Mesothelial cell of epicardium (in vitro differentiated cells): ENCODE results near the gene ERC1. TPM values are rescaled to one million over a fixed set of nuclear protein-coding genes. Genes with fewer than 3 reads are reported as not detected.
"Not testable (repeated sequence)": the region's sequence is repeated elsewhere in the genome, so short reads cannot be mapped to it uniquely, and the experiment has no call there.

Source experiments
- DNase-seq, 2 experiments: peaks; one replicate each; pipeline ENCODE4 v3.0.0; 2021; ENCODE audit warnings: low spot score in 2 of 2; ENCODE audit not compliant: unreplicated experiment in 2 of 2
- H3K27ac Mint-ChIP-seq: 2 replicates; pipeline ENCODE4 v1.8.0; 2021; ENCODE audit warnings: mixed read lengths
- H3K27me3 Mint-ChIP-seq: 2 replicates; pipeline ENCODE4 v1.8.0; 2021; ENCODE audit warnings: low read depth, mixed read lengths
- H3K36me3 Mint-ChIP-seq: 2 replicates; pipeline ENCODE4 v1.8.0; 2021; ENCODE audit warnings: mixed read lengths
- H3K4me1 Mint-ChIP-seq: 2 replicates; pipeline ENCODE4 v1.8.0; 2021; ENCODE audit warnings: mixed read lengths
- H3K4me3 Mint-ChIP-seq: 2 replicates; pipeline ENCODE4 v1.8.0; 2021; ENCODE audit warnings: mild to moderate bottlenecking, moderate library complexity, mixed read lengths
- H3K9me3 Mint-ChIP-seq: 2 replicates; pipeline ENCODE4 v1.8.0; 2021; ENCODE audit warnings: mixed read lengths
- CTCF ChIP-seq: fragments of 200-600 bp; sonication (generic); IDR thresholded peaks from one replicate; pipeline ENCODE4 v1.5.0; 2021; ENCODE audit warnings: antibody characterized with exemption; ENCODE audit not compliant: unreplicated experiment
- total RNA-seq: library from RNA; stranded (reverse); gene quantifications from 3 replicates; pipeline ENCODE4 v1.2.1, GENCODE V29; 2021

The ERC1 gene
- total RNA-seq, 1 donor from 2014 or later, result 66.1 TPM

- Mint-ChIP-seq H3K27me3 (no peaks in the 10 kb centered on the region), H3K9me3 (no peaks in the 10 kb centered on the region), H3K4me1 (peaks cover 22% of the 10 kb centered on the region), H3K36me3 (no peaks in the 10 kb centered on the region), H3K4me3 (no peak overlapping the region), H3K27ac (no peak overlapping the region)
- TF ChIP-seq CTCF, result no peak
- no peak for DNase-seq
Observed at GRCh38 chr12:1207276-1207675, 216.3 kb downstream of the ERC1 start.

GRCh38 chr12:1208719-1209118 is 217.7 kb downstream of the ERC1 start:
- H3K27ac Mint-ChIP-seq, DNase-seq, H3K9me3 Mint-ChIP-seq, H3K27me3 Mint-ChIP-seq, H3K4me3 Mint-ChIP-seq, H3K36me3 Mint-ChIP-seq: not testable (repeated sequence)
- H3K4me1 Mint-ChIP-seq, result peaks cover 28% of the 10 kb centered on the region

GRCh38 chr12:1212526-1212925 is 221.5 kb downstream of the ERC1 start:
- Mint-ChIP-seq H3K27ac (no peak overlapping the region), H3K27me3 (no peaks in the 10 kb centered on the region), H3K4me3 (no peak overlapping the region), H3K4me1 (peaks cover 22% of the 10 kb centered on the region), H3K9me3 (no peaks in the 10 kb centered on the region), H3K36me3 (no peaks in the 10 kb centered on the region)
- no peak for DNase-seq
- TF ChIP-seq CTCF, result no peak

DNA sequence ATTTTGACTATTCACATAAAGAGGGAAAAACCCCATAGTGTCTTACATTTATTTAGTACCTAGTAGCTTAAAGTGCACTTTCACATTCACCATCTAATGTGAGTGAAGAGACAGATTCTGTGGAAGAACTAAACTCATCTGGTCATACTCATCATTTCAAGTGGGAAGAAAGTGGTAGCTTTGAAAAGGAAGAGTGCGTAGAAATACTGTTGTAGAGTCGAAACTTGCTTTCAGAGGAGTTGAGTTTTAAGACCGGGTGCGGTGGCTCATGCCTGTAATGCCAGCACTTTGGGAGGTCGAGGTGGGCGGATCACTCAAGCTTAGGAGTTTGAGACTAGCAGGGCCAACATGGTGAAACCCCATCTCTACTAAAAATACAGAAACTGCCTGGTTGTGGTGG is 222.2 kb downstream of the ERC1 start:
- DNase-seq, result no peak
- TF ChIP-seq CTCF, result no peak
- Mint-ChIP-seq H3K4me3 (no peak overlapping the region), H3K36me3 (no peaks in the 10 kb centered on the region), H3K4me1 (peaks cover 21% of the 10 kb centered on the region), H3K9me3 (no peaks in the 10 kb centered on the region), H3K27ac (no peak overlapping the region), H3K27me3 (no peaks in the 10 kb centered on the region)

GRCh38 chr12:1213618-1214205 is 222.7 kb downstream of the ERC1 start:
- peaks cover 21% of the 10 kb centered on the region for H3K4me1 Mint-ChIP-seq
- TF ChIP-seq CTCF, result no peak
- H3K27ac Mint-ChIP-seq, result no peak overlapping the region
- H3K36me3 Mint-ChIP-seq, result no peaks in the 10 kb centered on the region
- DNase-seq, result no peak
- no peak overlapping the region for H3K4me3 Mint-ChIP-seq
- H3K9me3 Mint-ChIP-seq, result no peaks in the 10 kb centered on the region
- no peaks in the 10 kb centered on the region for H3K27me3 Mint-ChIP-seq

DNA sequence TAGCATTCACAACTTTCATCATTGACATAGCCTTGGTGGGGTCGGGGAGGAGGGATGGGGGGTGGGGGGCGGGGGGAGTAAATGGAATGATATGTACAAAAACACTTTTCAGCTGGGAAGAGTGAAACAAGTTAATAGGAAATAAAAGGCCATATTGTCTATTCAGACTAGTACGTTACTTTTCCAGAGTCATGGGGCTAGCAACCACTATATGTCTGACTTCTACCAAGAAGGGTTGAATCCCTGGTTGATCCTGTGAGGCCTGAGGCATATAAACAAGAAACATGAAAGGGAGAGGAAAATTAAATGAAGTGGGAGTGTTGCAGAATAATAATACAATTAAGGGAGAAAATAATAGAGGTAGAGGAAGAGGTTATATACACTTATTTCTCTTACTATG is 225.5 kb downstream of the ERC1 start:
- peaks cover 21% of the 10 kb centered on the region for H3K4me1 Mint-ChIP-seq
- TF ChIP-seq CTCF, result no peak
- H3K27ac Mint-ChIP-seq, result no peak overlapping the region
- no peak for DNase-seq
- H3K27me3 Mint-ChIP-seq, result no peaks in the 10 kb centered on the region
- H3K9me3 Mint-ChIP-seq, result no peaks in the 10 kb centered on the region
- no peak overlapping the region for H3K4me3 Mint-ChIP-seq
- no peaks in the 10 kb centered on the region for H3K36me3 Mint-ChIP-seq
